Measurements from ENCODE around the gene PPP5C. TPM values are rescaled to one million over a fixed set of nuclear protein-coding genes. Genes with fewer than 3 reads are reported as not detected.

The PPP5C gene
- total RNA-seq, 3 donors from 2014 or later: 149 to 154 (median 154) TPM

GRCh38 chr19:46381346-46381745, 34.5 kb downstream of the PPP5C start:
- peaks cover 4% of the 10 kb centered on the region for H3K4me1 Mint-ChIP-seq (ENCODE audit: low read depth)
- DNase-seq (no peak), ATAC-seq (no peak)
- H3K4me3 Mint-ChIP-seq: no peak overlapping the region
- no peaks in the 10 kb centered on the region for H3K9me3 Mint-ChIP-seq
- H3K27me3 Mint-ChIP-seq (ENCODE audit: low read depth): no peaks in the 10 kb centered on the region
- peaks cover 45% of the 10 kb centered on the region for H3K36me3 Mint-ChIP-seq (ENCODE audit: insufficient read depth)

- H3K27me3 Mint-ChIP-seq (ENCODE audit: low read depth): no peaks in the 10 kb centered on the region
- no peak overlapping the region for H3K4me3 Mint-ChIP-seq
- no peak for ATAC-seq
- DNase-seq: no peak
- H3K4me1 Mint-ChIP-seq (ENCODE audit: low read depth): peaks cover 4% of the 10 kb centered on the region
- H3K36me3 Mint-ChIP-seq (ENCODE audit: insufficient read depth): peaks cover 45% of the 10 kb centered on the region
- H3K9me3 Mint-ChIP-seq: no peaks in the 10 kb centered on the region
These were observed 35.0 kb downstream of the PPP5C start for GRCh38 chr19:46381756-46382345.

- DNase-seq: no peak
- Mint-ChIP-seq H3K4me3 (no peak overlapping the region), H3K4me1 (ENCODE audit: low read depth) (peaks cover 4% of the 10 kb centered on the region), H3K36me3 (ENCODE audit: insufficient read depth) (peaks cover 47% of the 10 kb centered on the region), H3K27me3 (ENCODE audit: low read depth) (no peaks in the 10 kb centered on the region), H3K9me3 (no peaks in the 10 kb centered on the region)
- ATAC-seq: no peak
These were observed 36.4 kb downstream of the PPP5C start for GRCh38 chr19:46383171-46383815.

GRCh38 chr19:46383846-46384245, 37.0 kb downstream of the PPP5C start:
- Mint-ChIP-seq H3K9me3 (no peaks in the 10 kb centered on the region), H3K4me1 (ENCODE audit: low read depth) (peaks cover 4% of the 10 kb centered on the region), H3K36me3 (ENCODE audit: insufficient read depth) (peaks cover 49% of the 10 kb centered on the region), H3K27me3 (ENCODE audit: low read depth) (no peaks in the 10 kb centered on the region), H3K4me3 (no peak overlapping the region)
- ATAC-seq (no peak), DNase-seq (no peak)

- H3K36me3 Mint-ChIP-seq (ENCODE audit: insufficient read depth): peaks cover 49% of the 10 kb centered on the region
- H3K4me1 Mint-ChIP-seq (ENCODE audit: low read depth): peaks cover 4% of the 10 kb centered on the region
- no peaks in the 10 kb centered on the region for H3K27me3 Mint-ChIP-seq (ENCODE audit: low read depth)
- H3K4me3 Mint-ChIP-seq: no peak overlapping the region
- DNase-seq: no peak
- no peak for ATAC-seq
- no peaks in the 10 kb centered on the region for H3K9me3 Mint-ChIP-seq
These were observed 37.5 kb downstream of the PPP5C start for GRCh38 chr19:46384396-46384795.

- no peak for DNase-seq
- Mint-ChIP-seq H3K4me1 (ENCODE audit: low read depth) (no peaks in the 10 kb centered on the region), H3K36me3 (ENCODE audit: insufficient read depth) (peaks cover 46% of the 10 kb centered on the region), H3K4me3 (no peak overlapping the region), H3K9me3 (no peaks in the 10 kb centered on the region), H3K27me3 (ENCODE audit: low read depth) (no peaks in the 10 kb centered on the region)
- no peak for ATAC-seq
These were observed 38.7 kb downstream of the PPP5C start for GRCh38 chr19:46385636-46386035.

- ATAC-seq: no peak
- DNase-seq: no peak
- Mint-ChIP-seq H3K4me1 (ENCODE audit: low read depth) (no peaks in the 10 kb centered on the region), H3K27me3 (ENCODE audit: low read depth) (no peaks in the 10 kb centered on the region), H3K9me3 (no peaks in the 10 kb centered on the region), H3K36me3 (ENCODE audit: insufficient read depth) (peaks cover 41% of the 10 kb centered on the region), H3K4me3 (no peak overlapping the region)
These were observed 39.3 kb downstream of the PPP5C start for GRCh38 chr19:46386151-46386550.

GRCh38 chr19:46386996-46387712, 40.3 kb downstream of the PPP5C start:
- peaks cover 39% of the 10 kb centered on the region for H3K36me3 Mint-ChIP-seq (ENCODE audit: insufficient read depth)
- no peaks in the 10 kb centered on the region for H3K27me3 Mint-ChIP-seq (ENCODE audit: low read depth)
- ATAC-seq: no peak
- DNase-seq: no peak
- no peaks in the 10 kb centered on the region for H3K9me3 Mint-ChIP-seq
- H3K4me1 Mint-ChIP-seq (ENCODE audit: low read depth): no peaks in the 10 kb centered on the region
- no peak overlapping the region for H3K4me3 Mint-ChIP-seq

GRCh38 chr19:46387713-46388130, 40.8 kb downstream of the PPP5C start:
- H3K4me1 Mint-ChIP-seq (ENCODE audit: low read depth): peaks cover 3% of the 10 kb centered on the region
- ATAC-seq (no peak), DNase-seq (no peak)
- H3K27me3 Mint-ChIP-seq (ENCODE audit: low read depth): no peaks in the 10 kb centered on the region
- H3K9me3 Mint-ChIP-seq: no peaks in the 10 kb centered on the region
- H3K4me3 Mint-ChIP-seq: no peak overlapping the region
- H3K36me3 Mint-ChIP-seq (ENCODE audit: insufficient read depth): peaks cover 36% of the 10 kb centered on the region

- Mint-ChIP-seq H3K4me3 (no peak overlapping the region), H3K27me3 (ENCODE audit: low read depth) (no peaks in the 10 kb centered on the region), H3K4me1 (ENCODE audit: low read depth) (peaks cover 3% of the 10 kb centered on the region), H3K36me3 (ENCODE audit: insufficient read depth) (peaks cover 37% of the 10 kb centered on the region), H3K9me3 (no peaks in the 10 kb centered on the region)
- no peak for DNase-seq
- ATAC-seq: no peak
These were observed 41.6 kb downstream of the PPP5C start for GRCh38 chr19:46388311-46389095.

GRCh38 chr19:46390121-46390858, 43.4 kb downstream of the PPP5C start:
- Mint-ChIP-seq H3K4me1 (ENCODE audit: low read depth) (peaks cover 5% of the 10 kb centered on the region), H3K4me3 (no peak overlapping the region), H3K9me3 (no peaks in the 10 kb centered on the region), H3K36me3 (ENCODE audit: insufficient read depth) (peaks cover 27% of the 10 kb centered on the region), H3K27me3 (ENCODE audit: low read depth) (no peaks in the 10 kb centered on the region)
- ATAC-seq: peak; percentile 42 to 51
- DNase-seq: no peak

- Mint-ChIP-seq H3K27me3 (ENCODE audit: low read depth) (no peaks in the 10 kb centered on the region), H3K4me1 (ENCODE audit: low read depth) (peaks cover 5% of the 10 kb centered on the region), H3K36me3 (ENCODE audit: insufficient read depth) (peaks cover 27% of the 10 kb centered on the region), H3K9me3 (no peaks in the 10 kb centered on the region), H3K4me3 (no peak overlapping the region)
- DNase-seq (no peak), ATAC-seq (no peak)
These were observed 44.0 kb downstream of the PPP5C start for GRCh38 chr19:46390866-46391265.

GRCh38 chr19:46391296-46392251, 44.7 kb downstream of the PPP5C start:
- peaks cover 27% of the 10 kb centered on the region for H3K36me3 Mint-ChIP-seq (ENCODE audit: insufficient read depth)
- no peaks in the 10 kb centered on the region for H3K27me3 Mint-ChIP-seq (ENCODE audit: low read depth)
- H3K4me3 Mint-ChIP-seq: no peak overlapping the region
- DNase-seq (no peak), ATAC-seq (no peak)
- no peaks in the 10 kb centered on the region for H3K9me3 Mint-ChIP-seq
- H3K4me1 Mint-ChIP-seq (ENCODE audit: low read depth): peaks cover 5% of the 10 kb centered on the region

Measured in activated T-cell treated with anti-CD3 and anti-CD28 coated beads, Interleukin-2, amount 50 U/mL, for 4 hours (primary cell).